HepG2 (cell line): ENCODE data around the gene MLN.

Experiments
- CAMTA2 ChIP-seq: sonication (generic); formaldehyde crosslinking; IDR thresholded peaks from 2 replicates; pipeline ENCODE4 v1.4.0; 2020; ENCODE audit warnings: mild to moderate bottlenecking, missing genetic modification reagents, borderline replicate concordance
- ELF4 ChIP-seq: sonication (generic); formaldehyde crosslinking; IDR thresholded peaks from 2 replicates; pipeline ENCODE4 v1.5.0; 2020; ENCODE audit warnings: missing genetic modification reagents, mild to moderate bottlenecking, moderate library complexity, borderline replicate concordance
- NFATC3 ChIP-seq: sonication (generic); formaldehyde crosslinking; IDR thresholded peaks from 2 replicates; pipeline ENCODE4 v1.5.1; 2020; ENCODE audit warnings: mild to moderate bottlenecking, missing genetic modification reagents
- NFE2L2 ChIP-seq: fragments of 150-350 bp; IDR thresholded peaks from 2 replicates; pipeline ENCODE4 v1.6.1; 2014; ENCODE audit warnings: low read length
- PHF8 ChIP-seq: sonication (generic); formaldehyde crosslinking; IDR thresholded peaks from 2 replicates; pipeline ENCODE4 v1.5.0; 2020; ENCODE audit warnings: missing genetic modification reagents
- POLR2A ChIP-seq, 2 experiments: IDR thresholded peaks; 2 replicates each; pipeline ENCODE4 v1.6.1; 2011; ENCODE audit warnings: low read depth in 2 of 2, low read length in 2 of 2, mild to moderate bottlenecking in 1 of 2, moderate library complexity in 1 of 2; ENCODE audit not compliant: insufficient read depth in 1 of 2
- TAF1 ChIP-seq: sonication (generic); formaldehyde crosslinking; IDR thresholded peaks from 2 replicates; pipeline ENCODE4 v1.4.0; 2020; ENCODE audit warnings: missing genetic modification reagents
- TCF7L2 ChIP-seq: IDR thresholded peaks from 2 replicates; pipeline ENCODE4 v1.6.1; 2011; ENCODE audit warnings: mild to moderate bottlenecking, low read depth, low read length, moderate library complexity
- YY1 ChIP-seq: IDR thresholded peaks from 2 replicates; pipeline ENCODE4 v1.6.1; 2011; ENCODE audit warnings: low read length, low read depth, moderate library complexity, mild to moderate bottlenecking; ENCODE audit not compliant: insufficient read depth, insufficient replicate concordance
- ZNF224 ChIP-seq: sonication (generic); formaldehyde crosslinking; IDR thresholded peaks from 2 replicates; pipeline ENCODE4 v1.5.0; 2020; ENCODE audit warnings: mild to moderate bottlenecking, missing genetic modification reagents
- ZNF274 ChIP-seq: sonication (generic); formaldehyde crosslinking; IDR thresholded peaks from 2 replicates; pipeline ENCODE4 v1.5.1; 2020; ENCODE audit warnings: mild to moderate bottlenecking, missing genetic modification reagents
- ZNF335 ChIP-seq: sonication (generic); formaldehyde crosslinking; IDR thresholded peaks from 2 replicates; pipeline ENCODE4 v1.4.0; 2020; ENCODE audit warnings: missing genetic modification reagents
- TF ChIP-seq, protein P1 (sequence below): sonication (generic); formaldehyde crosslinking; IDR thresholded peaks from 2 replicates; pipeline ENCODE4 v1.5.0; 2020; ENCODE audit warnings: mild to moderate bottlenecking, missing genetic modification reagents, moderate library complexity

DNA sequence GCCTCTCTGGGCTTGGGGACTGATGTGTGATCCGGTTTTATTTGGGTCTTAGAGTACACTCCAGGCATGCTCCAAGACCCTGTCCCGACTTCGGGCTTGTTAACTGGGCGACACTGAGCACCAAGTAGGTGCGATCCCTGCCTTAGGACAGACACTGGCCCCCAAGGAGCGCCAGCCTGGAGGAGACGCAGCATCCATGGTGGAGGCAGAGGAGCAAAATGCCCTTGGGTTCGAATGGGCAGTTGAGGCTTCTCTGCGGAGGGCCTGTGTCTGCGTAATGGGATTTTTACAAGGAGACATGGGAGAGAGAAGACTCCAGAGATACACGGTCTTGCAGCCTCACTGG, 14.3 kb downstream of the MLN start:
- TF ChIP-seq NFE2L2 (no peak), POLR2A (IDR thresholded peaks at IDR 0.05; ENCODE audit: insufficient read depth in 1 of 2, low read depth in 2 of 2, low read length in 2 of 2) (no peak), YY1 (no peak), NFATC3 (CRISPR knock-in tag) (no peak), ELF4 (CRISPR knock-in tag) (no peak), PHF8 (no peak), TAF1 (CRISPR knock-in tag) (no peak), ZNF224 (no peak), CAMTA2 (CRISPR knock-in tag) (no peak), ZNF335 (CRISPR knock-in tag) (no peak), TCF7L2 (no peak), ZNF274 (CRISPR knock-in tag) (no peak)
- TF ChIP-seq, protein P1, sequence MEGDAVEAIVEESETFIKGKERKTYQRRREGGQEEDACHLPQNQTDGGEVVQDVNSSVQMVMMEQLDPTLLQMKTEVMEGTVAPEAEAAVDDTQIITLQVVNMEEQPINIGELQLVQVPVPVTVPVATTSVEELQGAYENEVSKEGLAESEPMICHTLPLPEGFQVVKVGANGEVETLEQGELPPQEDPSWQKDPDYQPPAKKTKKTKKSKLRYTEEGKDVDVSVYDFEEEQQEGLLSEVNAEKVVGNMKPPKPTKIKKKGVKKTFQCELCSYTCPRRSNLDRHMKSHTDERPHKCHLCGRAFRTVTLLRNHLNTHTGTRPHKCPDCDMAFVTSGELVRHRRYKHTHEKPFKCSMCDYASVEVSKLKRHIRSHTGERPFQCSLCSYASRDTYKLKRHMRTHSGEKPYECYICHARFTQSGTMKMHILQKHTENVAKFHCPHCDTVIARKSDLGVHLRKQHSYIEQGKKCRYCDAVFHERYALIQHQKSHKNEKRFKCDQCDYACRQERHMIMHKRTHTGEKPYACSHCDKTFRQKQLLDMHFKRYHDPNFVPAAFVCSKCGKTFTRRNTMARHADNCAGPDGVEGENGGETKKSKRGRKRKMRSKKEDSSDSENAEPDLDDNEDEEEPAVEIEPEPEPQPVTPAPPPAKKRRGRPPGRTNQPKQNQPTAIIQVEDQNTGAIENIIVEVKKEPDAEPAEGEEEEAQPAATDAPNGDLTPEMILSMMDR (CRISPR knock-in tag), result no peak
